Kidney epithelial cell (primary cell): ENCODE results near the gene SLC1A4. TPM values are rescaled to one million over a fixed set of nuclear protein-coding genes. Genes with fewer than 3 reads are reported as not detected.
A peak's percentile ranks its signal among the peaks of the same experiment; 100 is the strongest.

Experiments used
- DNase-seq: peaks from one replicate; pipeline ENCODE4 v3.0.0-alpha.2; 2010; ENCODE audit warnings: low read depth
- H3K27me3 ChIP-seq: 2 replicates; pipeline ENCODE4 v1.6.0; 2011; ENCODE audit warnings: low read length; ENCODE audit not compliant: control insufficient read depth, insufficient read depth
- H3K36me3 ChIP-seq: 2 replicates; pipeline ENCODE4 v1.5.1; 2011; ENCODE audit warnings: low read length; ENCODE audit not compliant: control insufficient read depth, insufficient read depth
- H3K4me3 ChIP-seq: 2 replicates; pipeline ENCODE4 v1.5.1; 2011; ENCODE audit warnings: low read depth, mild to moderate bottlenecking, control low read depth, low read length
- CTCF ChIP-seq: IDR thresholded peaks from 2 replicates; pipeline ENCODE4 v1.5.1; 2011; ENCODE audit warnings: mild to moderate bottlenecking, moderate library complexity, low read length, control low read depth, inconsistent platforms; ENCODE audit not compliant: insufficient read depth, poor library complexity, severe bottlenecking
- total RNA-seq: library from RNA; depleted of rRNA; stranded (reverse); fragments of >200 nt; gene quantifications from 2 replicates; pipeline ENCODE4 v1.2.3, GENCODE V29; 2015

Gene SLC1A4
- total RNA-seq, 1 donor from 2014 or later, result 45.0 TPM

DNA sequence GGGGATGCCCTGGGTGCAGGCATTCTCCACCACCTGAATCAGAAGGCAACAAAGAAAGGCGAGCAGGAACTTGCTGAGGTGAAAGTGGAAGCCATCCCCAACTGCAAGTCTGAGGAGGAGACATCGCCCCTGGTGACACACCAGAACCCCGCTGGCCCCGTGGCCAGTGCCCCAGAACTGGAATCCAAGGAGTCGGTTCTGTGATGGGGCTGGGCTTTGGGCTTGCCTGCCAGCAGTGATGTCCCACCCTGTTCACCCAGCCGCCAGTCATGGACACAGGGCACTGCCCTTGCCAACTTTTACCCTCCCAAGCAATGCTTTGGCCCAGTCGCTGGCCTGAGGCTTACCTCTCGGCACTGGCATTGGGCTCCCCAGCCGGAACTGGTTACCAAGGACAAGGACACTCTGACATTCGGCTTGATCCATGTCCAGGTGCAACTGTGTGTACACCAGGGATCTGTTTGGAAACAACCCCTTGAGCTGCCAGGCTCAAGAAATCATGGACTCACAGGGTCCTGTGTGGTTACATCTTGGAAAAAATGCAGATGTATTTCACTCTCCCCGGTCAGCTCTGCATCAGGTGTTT is 31.8 kb downstream of the SLC1A4 start:
- Histone ChIP-seq H3K4me3 (no peak overlapping the region), H3K27me3 (no peaks in the 10 kb centered on the region), H3K36me3 (no peaks in the 10 kb centered on the region)
- TF ChIP-seq CTCF, result no peak
- DNase-seq, result no peak

DNA sequence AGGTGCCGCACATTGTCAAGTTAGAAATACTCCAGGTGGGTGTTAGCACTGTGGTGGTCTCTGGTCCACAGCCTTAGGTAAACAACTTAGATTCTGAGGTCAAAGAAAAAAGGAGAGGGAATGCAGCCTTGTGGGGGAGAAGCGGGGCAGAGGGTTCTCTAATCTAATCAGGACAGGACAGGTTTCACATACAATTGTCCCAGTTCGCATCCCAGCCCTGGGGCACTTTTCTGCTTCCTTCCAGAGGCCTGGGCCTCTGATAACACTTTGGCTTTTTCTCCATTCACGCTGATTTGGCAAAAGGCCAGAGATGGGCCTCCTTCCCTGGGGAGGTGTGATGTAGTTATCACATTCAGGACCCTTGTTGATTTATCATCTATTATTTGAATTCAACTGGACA is 32.5 kb downstream of the SLC1A4 start:
- no peak for TF ChIP-seq CTCF
- H3K36me3 ChIP-seq, result no peaks in the 10 kb centered on the region

DNA sequence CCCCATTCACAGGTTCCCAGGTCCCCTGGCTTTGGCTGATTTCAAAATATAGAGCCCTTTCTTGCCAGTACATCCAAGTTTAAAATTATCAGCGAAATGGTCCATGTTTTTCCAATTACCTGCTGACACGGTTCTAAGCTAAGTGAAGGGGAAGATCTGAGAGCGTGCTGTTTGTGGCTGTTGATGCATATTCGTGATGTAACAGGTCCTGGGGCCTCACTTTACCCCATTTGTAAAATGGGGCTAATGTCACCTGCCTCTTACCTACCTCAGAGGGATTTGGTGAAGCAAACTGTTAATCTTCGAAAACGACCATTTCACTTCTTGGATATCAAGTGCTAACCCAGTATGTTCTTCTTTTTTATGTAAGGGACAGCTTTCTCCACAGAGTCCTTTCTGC is 33.0 kb downstream of the SLC1A4 start:
- H3K36me3 ChIP-seq, result no peaks in the 10 kb centered on the region
- H3K27me3 ChIP-seq, result no peaks in the 10 kb centered on the region
- DNase-seq, result no peak
- no peak for TF ChIP-seq CTCF
- no peak overlapping the region for H3K4me3 ChIP-seq

More for the DNA sequence above, 32.5 kb downstream of the SLC1A4 start:
- Histone ChIP-seq H3K27me3 (no peaks in the 10 kb centered on the region), H3K4me3 (no peak overlapping the region)
- DNase-seq, result no peak

GRCh38 chr2:65023742-65024141 is 34.5 kb downstream of the SLC1A4 start:
- no peak overlapping the region for H3K4me3 ChIP-seq
- H3K36me3 ChIP-seq, result no peaks in the 10 kb centered on the region
- no peak for DNase-seq
- no peaks in the 10 kb centered on the region for H3K27me3 ChIP-seq
- no peak for TF ChIP-seq CTCF

DNA sequence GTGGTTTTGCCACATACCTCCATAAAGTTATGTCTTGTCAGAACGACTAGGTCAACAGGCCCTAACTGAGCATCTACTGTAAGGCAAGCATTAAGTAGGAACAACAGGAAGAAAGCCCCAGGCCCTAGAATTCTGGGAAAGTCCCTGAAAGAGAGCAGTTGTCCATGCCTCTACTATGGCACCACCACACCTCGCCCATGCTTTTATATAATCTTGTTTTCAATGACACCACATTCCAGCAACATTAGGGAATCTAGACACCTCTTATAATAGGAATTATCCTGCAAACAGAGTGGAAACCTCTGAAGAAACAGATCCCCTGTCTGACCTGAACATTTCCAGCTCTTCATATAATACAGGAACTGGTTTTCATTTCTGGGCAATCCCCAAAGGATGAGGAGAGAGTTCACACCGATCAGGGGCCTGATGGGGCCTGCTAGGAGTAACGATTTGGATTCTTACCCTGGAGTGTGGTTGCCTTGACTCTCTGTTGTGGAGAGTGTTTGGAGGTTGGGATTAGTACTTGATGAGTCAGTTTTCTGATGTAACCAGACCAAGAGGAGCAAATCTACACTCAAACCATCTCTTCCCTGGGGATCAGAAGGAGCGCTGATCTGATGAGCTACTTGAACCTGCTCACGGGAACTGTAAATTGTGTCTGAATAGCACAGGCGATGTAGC is 35.1 kb downstream of the SLC1A4 start:
- peak; percentile 25 for DNase-seq

More for the DNA sequence above, 35.1 kb downstream of the SLC1A4 start:
- Histone ChIP-seq H3K27me3 (no peaks in the 10 kb centered on the region), H3K4me3 (no peak overlapping the region), H3K36me3 (no peaks in the 10 kb centered on the region)
- TF ChIP-seq CTCF, result no peak
